Nucleus accumbens (tissue), 56 donors: ENCODE data around the gene FOXL1.

ENCODE experiments used
- DNase-seq, 56 donors: peaks; one replicate each; lab custom pipeline; 2025; lab: John Stamatoyannopoulos, UW

The FOXL1 gene

GRCh38 chr16:86598607-86599565 lies 20.5 kb downstream of the FOXL1 start:
- DNase-seq = no peak

- no peak for DNase-seq
These were observed 23.0 kb downstream of the FOXL1 start for GRCh38 chr16:86601356-86601755.

GRCh38 chr16:86602521-86602920 lies 24.2 kb downstream of the FOXL1 start:
- no peak for DNase-seq

- DNase-seq = no peak
These were observed 26.3 kb downstream of the FOXL1 start for GRCh38 chr16:86604436-86605193.

GRCh38 chr16:86605950-86606349 lies 27.6 kb downstream of the FOXL1 start:
- DNase-seq = no peak

GRCh38 chr16:86608301-86608747 lies 30.0 kb downstream of the FOXL1 start:
- DNase-seq = no peak

GRCh38 chr16:86609115-86609514 lies 30.8 kb downstream of the FOXL1 start:
- DNase-seq = no peak

GRCh38 chr16:86609661-86610060 lies 31.3 kb downstream of the FOXL1 start:
- DNase-seq = no peak

- DNase-seq = no peak
These were observed 32.6 kb downstream of the FOXL1 start for GRCh38 chr16:86610779-86611524.

GRCh38 chr16:86611525-86611855 lies 33.1 kb downstream of the FOXL1 start:
- DNase-seq = no peak

GRCh38 chr16:86611941-86612340 lies 33.6 kb downstream of the FOXL1 start:
- DNase-seq = no peak

- DNase-seq = no peak
These were observed 36.4 kb downstream of the FOXL1 start for GRCh38 chr16:86614699-86615098.

- no peak for DNase-seq
These were observed 38.6 kb downstream of the FOXL1 start for GRCh38 chr16:86616906-86617305.

GRCh38 chr16:86618431-86619238 lies 40.3 kb downstream of the FOXL1 start:
- no peak for DNase-seq

GRCh38 chr16:86619239-86619794 lies 41.0 kb downstream of the FOXL1 start:
- no peak for DNase-seq

GRCh38 chr16:86620184-86620583 lies 41.8 kb downstream of the FOXL1 start:
- no peak for DNase-seq

GRCh38 chr16:86621966-86622365 lies 43.6 kb downstream of the FOXL1 start:
- no peak for DNase-seq

- no peak for DNase-seq
These were observed 44.6 kb downstream of the FOXL1 start for GRCh38 chr16:86622700-86623615.

- no peak for DNase-seq
These were observed 46.7 kb downstream of the FOXL1 start for GRCh38 chr16:86625029-86625428.
